Esophagus squamous epithelium (tissue), 5 donors: ENCODE measurements around the gene PSORS1C1. TPM values are rescaled to one million over a fixed set of nuclear protein-coding genes. Genes with fewer than 3 reads are reported as not detected.

Source experiments
- DNase-seq: peaks from one replicate; lab custom pipeline; 2025; lab: John Stamatoyannopoulos, UW
- H3K27ac ChIP-seq, 4 donors: fragments of 200-600 bp; sonication (generic); one replicate each; pipeline ENCODE4 v1.5.1; 2016 to 2019; ENCODE audit warnings: mild to moderate bottlenecking in 1 of 4
- H3K27me3 ChIP-seq, 4 donors: fragments of 200-600 bp; sonication (generic); 1 replicate in 3 of 4; 2 replicates in 1 of 4; pipeline versions ENCODE4 v1.5.1 to v1.6.0; 2017 to 2021; ENCODE audit warnings: antibody characterized with exemption in 1 of 4
- H3K36me3 ChIP-seq, 3 donors: fragments of 200-600 bp; sonication (generic); one replicate each; pipeline ENCODE4 v1.5.1; 2016 to 2019
- H3K4me1 ChIP-seq, 3 donors: fragments of 200-600 bp; sonication (generic); one replicate each; pipeline ENCODE4 v1.5.1; 2017 to 2019
- H3K4me3 ChIP-seq, 4 donors: fragments of 200-600 bp; sonication (generic); 1 replicate in 3 of 4; 2 replicates in 1 of 4; pipeline ENCODE4 v1.5.1; 2016 to 2019; ENCODE audit warnings: mild to moderate bottlenecking in 2 of 4, moderate library complexity in 1 of 4
- H3K9me3 ChIP-seq, 3 donors: fragments of 200-600 bp; sonication (generic); one replicate each; pipeline ENCODE4 v1.5.1; 2016 to 2019
- POLR2A ChIP-seq, 4 donors: fragments of 450-650 bp; IDR thresholded peaks; one replicate each; pipeline ENCODE4 v1.6.1; 2017; ENCODE audit warnings: antibody characterized with exemption in 4 of 4, mild to moderate bottlenecking in 4 of 4, moderate library complexity in 3 of 4
- WGBS, 2 donors: methylation state at CpG; one replicate each; pipeline ENCODE4 v1.1.5; 2018; 5-methylcytosine and 5-hydroxymethylcytosine counted together
- intact Hi-C: fragments of 100-400 bp; cut with DNase I; formaldehyde crosslinking; loops from one replicate; pipeline ENCODE4 v1.15.0; 2022
- total RNA-seq, 4 donors: library from RNA; depleted of rRNA; stranded (reverse); fragments of >200 nt; gene quantifications; one replicate each; pipeline ENCODE4 v1.1.0, GENCODE V29; 2016
- TF ChIP-seq, protein P1 (sequence below), 6 experiments: fragments of 450-650 bp in 4 of 6; fragments of 200-600 bp in 2 of 6; sonication (generic) in 2 of 6; IDR thresholded peaks; one replicate each; pipeline ENCODE4 v1.5.1; 2016 to 2019; ENCODE audit warnings: antibody characterized with exemption in 6 of 6, mild to moderate bottlenecking in 4 of 6, moderate library complexity in 4 of 6
- donor health status: DM: yes; HTN: yes; CAD: no.

Gene PSORS1C1
- total RNA-seq, 4 donors from 2014 or later: 0.06 to 2.7 (median 1.2) TPM

DNA sequence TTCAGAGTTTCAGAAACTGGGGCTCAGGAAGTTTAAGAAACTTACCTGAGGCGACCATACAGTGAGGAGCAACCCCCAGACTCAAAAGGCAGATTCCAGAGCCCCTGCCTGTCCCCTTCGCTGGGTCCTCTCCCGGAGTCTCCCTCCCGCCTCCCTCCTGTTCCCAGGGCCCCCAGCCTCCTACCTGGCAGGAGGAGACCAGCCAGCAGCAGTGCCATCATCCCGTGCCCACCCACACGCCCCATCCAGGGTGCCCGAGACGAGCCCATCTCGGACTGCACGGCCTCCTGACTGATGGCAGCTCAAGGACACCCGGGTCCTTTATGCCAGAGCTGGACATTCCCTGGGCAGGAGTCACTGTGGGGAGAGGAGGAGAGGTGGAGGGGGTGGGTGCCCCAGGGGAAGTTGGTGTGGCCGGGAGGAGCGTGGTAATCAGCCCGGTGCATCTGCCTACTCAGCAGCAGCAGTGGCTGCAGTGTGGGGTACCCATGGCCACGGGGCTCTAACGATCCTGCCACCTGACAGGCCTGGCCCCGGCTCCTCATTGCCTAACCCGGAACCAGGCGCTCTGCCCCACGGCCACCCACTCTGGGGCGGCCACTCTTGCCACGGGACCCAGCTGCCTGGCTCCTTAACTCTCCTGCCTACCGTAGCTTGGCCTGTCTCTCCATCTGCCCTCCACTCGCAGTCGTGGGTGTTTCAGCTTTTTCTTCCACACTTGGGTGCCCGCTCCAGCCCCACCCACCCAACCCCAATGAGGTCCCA is 5.7 kb downstream of the PSORS1C1 start, which contains the start of gene CDSN:
TSS of gene CDSN (minus strand) at position 296 of the 765 bp plus-strand sequence. CDS start at position 269, 27 bp downstream.
- no peaks in the 10 kb centered on the region for H3K27me3 ChIP-seq
- H3K4me3 ChIP-seq: no peak within 1 kb of the TSS
- no peaks in the 10 kb centered on the region for H3K9me3 ChIP-seq
- H3K27ac ChIP-seq: no peak within 1 kb of the TSS
- H3K4me1 ChIP-seq: peaks cover 4 to 64% (median 21%) of the 10 kb centered on the region in 3 donors
- intact Hi-C loops: no loop called here
- 76 to 81% methylated on average over 19 to 20 of the region's 26 CpGs for WGBS, 2 donors
- no peaks in the 10 kb centered on the region for H3K36me3 ChIP-seq
- TF ChIP-seq, protein P1, sequence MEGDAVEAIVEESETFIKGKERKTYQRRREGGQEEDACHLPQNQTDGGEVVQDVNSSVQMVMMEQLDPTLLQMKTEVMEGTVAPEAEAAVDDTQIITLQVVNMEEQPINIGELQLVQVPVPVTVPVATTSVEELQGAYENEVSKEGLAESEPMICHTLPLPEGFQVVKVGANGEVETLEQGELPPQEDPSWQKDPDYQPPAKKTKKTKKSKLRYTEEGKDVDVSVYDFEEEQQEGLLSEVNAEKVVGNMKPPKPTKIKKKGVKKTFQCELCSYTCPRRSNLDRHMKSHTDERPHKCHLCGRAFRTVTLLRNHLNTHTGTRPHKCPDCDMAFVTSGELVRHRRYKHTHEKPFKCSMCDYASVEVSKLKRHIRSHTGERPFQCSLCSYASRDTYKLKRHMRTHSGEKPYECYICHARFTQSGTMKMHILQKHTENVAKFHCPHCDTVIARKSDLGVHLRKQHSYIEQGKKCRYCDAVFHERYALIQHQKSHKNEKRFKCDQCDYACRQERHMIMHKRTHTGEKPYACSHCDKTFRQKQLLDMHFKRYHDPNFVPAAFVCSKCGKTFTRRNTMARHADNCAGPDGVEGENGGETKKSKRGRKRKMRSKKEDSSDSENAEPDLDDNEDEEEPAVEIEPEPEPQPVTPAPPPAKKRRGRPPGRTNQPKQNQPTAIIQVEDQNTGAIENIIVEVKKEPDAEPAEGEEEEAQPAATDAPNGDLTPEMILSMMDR (IDR thresholded peaks at IDR 0.05): no peak
- no peak for TF ChIP-seq POLR2A (IDR thresholded peaks at IDR 0.05)
- DNase-seq: no peak

DNA sequence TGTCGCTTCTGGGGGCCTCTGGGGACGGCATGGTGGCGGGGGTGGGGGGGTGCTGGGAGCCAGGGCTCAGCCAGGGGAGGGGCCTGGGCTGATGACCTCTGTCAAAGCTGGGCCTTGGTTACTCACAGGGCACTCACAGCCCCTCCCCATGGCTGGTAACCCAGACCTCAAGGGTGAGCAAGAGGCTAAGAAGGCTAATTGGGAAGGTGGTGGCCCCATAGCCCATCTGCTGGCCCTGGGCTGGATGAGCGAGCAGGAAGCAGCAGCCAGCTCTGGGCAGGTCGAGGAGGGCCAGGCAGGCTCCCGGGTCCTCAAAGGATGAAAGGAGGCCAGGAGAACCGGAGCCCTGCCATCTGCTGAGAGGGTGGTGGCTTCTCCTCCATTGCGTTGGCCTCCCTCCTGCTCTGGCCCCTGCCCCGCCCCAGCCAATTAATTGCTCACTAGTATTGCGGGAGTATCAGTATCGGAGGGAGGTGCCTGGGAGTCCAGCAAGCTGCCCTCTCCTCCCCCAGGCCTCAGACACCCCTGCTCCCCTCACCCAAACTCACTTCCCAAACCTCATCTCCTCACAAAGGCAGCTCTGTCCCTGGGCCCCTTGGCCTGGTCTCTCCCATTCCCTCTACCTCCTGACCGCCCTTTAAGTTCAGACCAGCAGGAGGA is 6.7 kb downstream of the PSORS1C1 start:
- WGBS, 2 donors: 83 to 92% methylated on average over 4 to 5 of the region's 12 CpGs
- H3K27me3 ChIP-seq: no peaks in the 10 kb centered on the region
- H3K9me3 ChIP-seq: no peaks in the 10 kb centered on the region
- DNase-seq: no peak
- H3K36me3 ChIP-seq: no peaks in the 10 kb centered on the region
- intact Hi-C loops: no loop called here
- no peak overlapping the region for H3K4me3 ChIP-seq
- peaks cover 4 to 64% (median 19%) of the 10 kb centered on the region in 3 donors for H3K4me1 ChIP-seq
- TF ChIP-seq, protein P1 (IDR thresholded peaks at IDR 0.05): no peak
- TF ChIP-seq POLR2A (IDR thresholded peaks at IDR 0.05): no peak
- H3K27ac ChIP-seq: no peak overlapping the region

DNA sequence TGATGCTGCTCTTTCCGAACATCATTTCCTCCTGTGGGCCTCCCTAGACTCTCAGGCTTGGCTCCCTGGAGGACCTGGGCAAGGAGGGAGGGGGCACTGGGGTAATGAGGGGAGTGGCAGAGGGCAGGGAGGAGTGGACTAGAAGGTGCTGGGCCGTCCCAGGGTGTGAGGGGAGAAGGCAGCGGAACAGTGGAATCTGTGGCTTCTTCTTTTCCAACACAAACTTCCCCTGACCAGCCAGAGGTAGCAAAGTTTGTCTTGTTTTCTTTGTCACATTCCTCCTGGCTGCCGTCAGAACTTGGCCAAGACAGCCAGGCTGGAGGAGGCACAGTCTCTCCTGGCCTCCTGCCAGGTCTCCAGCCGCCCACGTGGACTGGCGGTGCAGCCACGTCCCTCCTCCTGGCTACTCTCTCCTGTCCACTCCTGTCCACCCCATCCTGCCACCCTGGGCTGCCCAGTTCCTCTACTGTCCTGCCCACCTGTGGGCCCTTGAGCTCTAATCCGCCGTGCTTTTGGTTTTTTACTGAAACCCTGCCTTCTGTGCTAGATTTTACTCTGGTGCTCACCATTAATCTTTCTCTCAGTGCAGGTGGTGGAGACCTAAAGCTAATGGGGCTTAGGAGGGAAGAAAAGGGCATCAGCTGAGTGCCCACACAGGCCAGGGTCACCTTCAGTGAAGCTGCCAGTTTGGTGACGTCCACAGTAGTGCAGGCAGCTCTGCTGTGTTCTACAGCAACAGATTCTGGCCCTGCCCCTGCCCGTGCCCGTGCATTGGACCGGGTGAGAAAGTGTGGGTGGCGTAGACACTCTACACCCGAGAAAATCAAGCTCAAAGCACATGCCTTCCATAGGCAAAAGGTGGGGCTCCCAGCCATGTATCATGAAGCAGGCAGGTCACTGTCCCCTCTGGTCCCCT is 8.4 kb downstream of the PSORS1C1 start:
- peaks cover 4 to 61% (median 23%) of the 10 kb centered on the region in 3 donors for H3K4me1 ChIP-seq
- no peaks in the 10 kb centered on the region for H3K36me3 ChIP-seq
- DNase-seq: no peak
- no peaks in the 10 kb centered on the region for H3K27me3 ChIP-seq
- TF ChIP-seq, protein P1 (IDR thresholded peaks at IDR 0.05): no peak
- TF ChIP-seq POLR2A (IDR thresholded peaks at IDR 0.05): no peak
- intact Hi-C loops: no loop called here
- 33 to 53% methylated on average over 14 to 16 of the region's 16 CpGs for WGBS, 2 donors
- H3K9me3 ChIP-seq: no peaks in the 10 kb centered on the region
- peak overlapping the region in 1 of 4 donors; percentile 22 for H3K27ac ChIP-seq
- H3K4me3 ChIP-seq: no peak overlapping the region

DNA sequence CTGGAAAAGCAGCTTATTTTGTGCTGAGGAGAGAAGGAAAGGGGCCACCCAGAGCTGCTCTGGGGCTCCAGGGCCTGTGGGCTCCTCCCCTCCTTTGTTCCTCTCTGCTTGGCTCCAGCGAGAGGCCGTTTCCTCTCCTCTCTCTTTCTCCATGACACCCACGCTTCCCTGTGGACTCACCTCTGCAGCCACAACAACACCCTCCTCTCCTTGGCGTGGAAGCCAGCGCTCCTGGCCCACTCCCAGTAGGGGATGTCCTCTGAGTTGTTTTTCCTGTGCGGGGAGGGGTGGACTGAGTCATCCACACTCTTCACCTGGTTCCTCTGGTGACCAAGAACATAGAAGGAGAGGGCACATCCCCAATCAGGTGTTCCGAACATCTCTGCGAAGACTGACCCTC is 10.6 kb downstream of the PSORS1C1 start:
- TF ChIP-seq POLR2A (IDR thresholded peaks at IDR 0.05): no peak
- TF ChIP-seq, protein P1 (IDR thresholded peaks at IDR 0.05): no peak
- H3K36me3 ChIP-seq: no peaks in the 10 kb centered on the region
- no peak for DNase-seq
- no peak overlapping the region for H3K4me3 ChIP-seq
- peaks cover 4 to 73% (median 23%) of the 10 kb centered on the region in 3 donors for H3K4me1 ChIP-seq
- no peaks in the 10 kb centered on the region for H3K9me3 ChIP-seq
- WGBS, 2 donors: 26 to 40% methylated on average over 7 of the region's 8 CpGs
- H3K27ac ChIP-seq: peak overlapping the region; percentile 25 to 57 (median 41)
- H3K27me3 ChIP-seq: peaks cover 0 to 3% (median 0%) of the 10 kb centered on the region in 4 donors
- intact Hi-C loops: no loop called here
